Fibroblast of pulmonary artery (primary cell): ENCODE results near the gene SORCS2.

Experiments used
- DNase-seq: peaks from one replicate; pipeline ENCODE4 v3.0.0-alpha.2; 2010; ENCODE audit warnings: low read depth
- H3K4me3 ChIP-seq: replicated peaks from 2 replicates; pipeline ENCODE4 v1.5.1; 2011; ENCODE audit warnings: low read depth, mild to moderate bottlenecking, control low read depth, low read length, moderate library complexity
- TF ChIP-seq, protein P1 (sequence below): IDR thresholded peaks from 2 replicates; pipeline ENCODE4 v1.5.1; 2011; ENCODE audit warnings: mild to moderate bottlenecking, control low read depth, low read length, inconsistent platforms; ENCODE audit errors: missing control alignments

The SORCS2 gene

GRCh38 chr4:7474320-7474719 is 282.0 kb downstream of the SORCS2 start:
- H3K4me3 ChIP-seq: no peak overlapping the region
- TF ChIP-seq, protein P1, sequence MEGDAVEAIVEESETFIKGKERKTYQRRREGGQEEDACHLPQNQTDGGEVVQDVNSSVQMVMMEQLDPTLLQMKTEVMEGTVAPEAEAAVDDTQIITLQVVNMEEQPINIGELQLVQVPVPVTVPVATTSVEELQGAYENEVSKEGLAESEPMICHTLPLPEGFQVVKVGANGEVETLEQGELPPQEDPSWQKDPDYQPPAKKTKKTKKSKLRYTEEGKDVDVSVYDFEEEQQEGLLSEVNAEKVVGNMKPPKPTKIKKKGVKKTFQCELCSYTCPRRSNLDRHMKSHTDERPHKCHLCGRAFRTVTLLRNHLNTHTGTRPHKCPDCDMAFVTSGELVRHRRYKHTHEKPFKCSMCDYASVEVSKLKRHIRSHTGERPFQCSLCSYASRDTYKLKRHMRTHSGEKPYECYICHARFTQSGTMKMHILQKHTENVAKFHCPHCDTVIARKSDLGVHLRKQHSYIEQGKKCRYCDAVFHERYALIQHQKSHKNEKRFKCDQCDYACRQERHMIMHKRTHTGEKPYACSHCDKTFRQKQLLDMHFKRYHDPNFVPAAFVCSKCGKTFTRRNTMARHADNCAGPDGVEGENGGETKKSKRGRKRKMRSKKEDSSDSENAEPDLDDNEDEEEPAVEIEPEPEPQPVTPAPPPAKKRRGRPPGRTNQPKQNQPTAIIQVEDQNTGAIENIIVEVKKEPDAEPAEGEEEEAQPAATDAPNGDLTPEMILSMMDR: no peak
- DNase-seq: no peak

GRCh38 chr4:7475207-7475606 is 282.9 kb downstream of the SORCS2 start:
- no peak for DNase-seq
- TF ChIP-seq, protein P1: no peak
- no peak overlapping the region for H3K4me3 ChIP-seq

DNA sequence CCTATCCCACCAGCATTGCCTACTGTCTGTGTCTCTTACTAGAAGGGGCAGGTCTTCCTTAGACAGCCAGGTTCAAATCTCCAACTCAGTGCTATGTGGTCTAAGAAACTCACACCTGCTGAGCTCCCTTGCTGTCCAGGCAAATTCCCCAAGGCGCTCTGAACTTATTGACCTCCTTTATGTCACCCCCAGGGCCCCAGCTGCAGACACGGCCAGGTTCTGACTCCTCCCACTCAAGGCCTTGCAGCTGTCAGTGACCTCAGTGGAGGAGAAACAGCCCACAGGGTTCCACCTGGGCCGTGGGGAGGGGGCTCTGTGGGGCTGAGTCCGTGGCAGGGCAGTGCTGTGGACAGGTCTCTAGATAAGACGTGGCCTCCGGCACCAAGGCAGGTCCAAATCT is 284.5 kb downstream of the SORCS2 start:
- no peak for DNase-seq
- TF ChIP-seq, protein P1: no peak
- H3K4me3 ChIP-seq: no peak overlapping the region

GRCh38 chr4:7477695-7478094 is 285.4 kb downstream of the SORCS2 start:
- TF ChIP-seq, protein P1: no peak
- no peak for DNase-seq

DNA sequence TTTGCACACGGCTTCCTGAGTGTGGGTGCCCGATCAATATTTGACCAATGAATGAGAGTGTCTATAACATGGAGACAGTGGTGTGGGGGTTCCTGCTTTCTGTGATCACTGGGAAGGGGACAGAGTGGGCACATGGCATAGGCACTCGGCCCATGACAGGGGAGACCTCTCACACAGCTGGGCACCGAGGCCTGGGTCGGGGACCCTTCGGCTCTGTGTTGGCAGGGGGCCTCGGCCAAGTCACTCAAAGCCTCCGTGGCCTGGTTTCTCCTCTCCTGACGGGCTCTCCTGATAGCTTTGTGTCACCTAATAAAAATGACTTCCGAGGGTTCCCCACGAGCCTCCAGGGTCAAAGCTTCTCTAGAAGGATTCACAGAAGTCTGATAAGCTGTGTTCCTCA is 286.3 kb downstream of the SORCS2 start:
- TF ChIP-seq, protein P1: no peak
- no peak overlapping the region for H3K4me3 ChIP-seq
- no peak for DNase-seq

More at GRCh38 chr4:7477695-7478094, 285.4 kb downstream of the SORCS2 start:
- H3K4me3 ChIP-seq: no peak overlapping the region

- DNase-seq: no peak
- TF ChIP-seq, protein P1: no peak
- H3K4me3 ChIP-seq: no peak overlapping the region
Measured at GRCh38 chr4:7480423-7480822, 288.1 kb downstream of the SORCS2 start.

DNA sequence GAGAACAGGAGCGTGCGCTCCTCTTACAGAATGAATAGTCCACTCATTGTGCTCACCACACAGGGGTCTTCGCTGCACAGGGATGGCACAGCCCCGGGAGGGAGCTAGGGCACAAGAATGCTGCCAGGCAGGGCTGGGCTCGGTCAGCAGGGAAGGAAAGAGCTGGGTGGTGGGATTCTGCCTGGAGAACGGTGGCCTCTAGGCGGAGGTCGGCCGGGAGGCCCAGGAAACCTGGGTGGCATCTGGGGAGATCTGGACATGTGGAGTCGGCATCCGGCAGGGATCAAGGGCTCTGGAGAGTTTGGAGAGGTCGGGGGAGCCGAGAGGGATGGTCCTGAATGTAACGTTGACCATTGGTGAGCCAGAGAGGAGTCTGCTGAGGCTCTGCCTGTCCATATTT is 288.9 kb downstream of the SORCS2 start:
- TF ChIP-seq, protein P1: no peak
- no peak for DNase-seq
- no peak overlapping the region for H3K4me3 ChIP-seq
